ENCODE measurements around the gene RNASE11.
A peak's percentile ranks its signal among the peaks of the same experiment; 100 is the strongest.
"Not testable (repeated sequence)": the region's sequence is repeated elsewhere in the genome, so short reads cannot be mapped to it uniquely, and the experiment has no call there.

RNASE11 gene

GRCh38 chr14:20613094-20614037, 25.6 kb upstream of the RNASE11 start:
- peak; percentile 73 for DNase-seq

- no peak for DNase-seq
Observed at GRCh38 chr14:20612403-20612802, 24.6 kb upstream of the RNASE11 start.

- DNase-seq = no peak
Observed at GRCh38 chr14:20611277-20611676, 23.5 kb upstream of the RNASE11 start.

GRCh38 chr14:20610002-20610765, 22.4 kb upstream of the RNASE11 start:
- DNase-seq = peak; percentile 64

- DNase-seq = peak; percentile 44
Observed at GRCh38 chr14:20609215-20610001, 21.6 kb upstream of the RNASE11 start.

- DNase-seq = no peak
Observed at GRCh38 chr14:20608383-20609110, 20.7 kb upstream of the RNASE11 start.

- DNase-seq = no peak
Observed at GRCh38 chr14:20607617-20608016, 19.8 kb upstream of the RNASE11 start.

GRCh38 chr14:20606902-20607242, 19.1 kb upstream of the RNASE11 start:
- no peak for DNase-seq

GRCh38 chr14:20606190-20606901, 18.5 kb upstream of the RNASE11 start:
- DNase-seq = no peak

- no peak for DNase-seq
Observed at GRCh38 chr14:20603813-20604690, 16.3 kb upstream of the RNASE11 start.

GRCh38 chr14:20602583-20602982, 14.8 kb upstream of the RNASE11 start:
- no peak for DNase-seq

GRCh38 chr14:20601522-20601921, 13.7 kb upstream of the RNASE11 start:
- no peak for DNase-seq

GRCh38 chr14:20597108-20597507, 9.3 kb upstream of the RNASE11 start:
- no peak for DNase-seq

- DNase-seq = not testable (repeated sequence)
Observed at GRCh38 chr14:20595726-20596125, 7.9 kb upstream of the RNASE11 start.

- no peak for DNase-seq
Observed at GRCh38 chr14:20592574-20592973, 4.8 kb upstream of the RNASE11 start.

- DNase-seq = no peak
Observed at GRCh38 chr14:20591235-20591634, 3.4 kb upstream of the RNASE11 start, which contains the start of gene RNASE12. Gene RNASE12 (minus strand): TSS chr14:20591376. CDS start chr14:20590723, 653 bp downstream.

- no peak for DNase-seq
Observed at GRCh38 chr14:20583908-20584307, 3.9 kb downstream of the RNASE11 start.

- no peak for DNase-seq
Observed at GRCh38 chr14:20583142-20583541, 4.7 kb downstream of the RNASE11 start.

- no peak for DNase-seq
Observed at GRCh38 chr14:20580242-20580641, 7.6 kb downstream of the RNASE11 start.

GRCh38 chr14:20578784-20579502, 8.9 kb downstream of the RNASE11 start:
- DNase-seq = no peak
